Gastrocnemius medialis (tissue), 4 donors: ENCODE measurements around the gene ZC3H12D. TPM values are rescaled to one million over a fixed set of nuclear protein-coding genes. Genes with fewer than 3 reads are reported as not detected.

Experiments used
- ATAC-seq, 2 donors: fragments of 150-250 bp; one replicate each; pipeline ENCODE4 v1.9.1; 2016
- DNase-seq, 2 donors: peaks; one replicate each; pipeline ENCODE4 v3.0.0-alpha.2; 2019
- H3K27ac ChIP-seq, 4 donors: fragments of 200-600 bp; sonication (generic); 1 replicate in 1 of 4; 2 replicates in 3 of 4; pipeline ENCODE4 v1.5.1; 2016 to 2018; ENCODE audit warnings: mild to moderate bottlenecking in 2 of 4, moderate library complexity in 1 of 4
- H3K27me3 ChIP-seq, 3 donors: fragments of 200-600 bp; sonication (generic) in 2 of 3; 1 replicate in 1 of 3; 2 replicates in 2 of 3; pipeline versions ENCODE4 v1.5.1 to v1.6.0; 2016 to 2019; ENCODE audit warnings: mild to moderate bottlenecking in 1 of 3, moderate library complexity in 1 of 3
- H3K36me3 ChIP-seq, 2 donors: fragments of 200-600 bp; sonication (generic) in 1 of 2; one replicate each; pipeline ENCODE4 v1.5.1; 2017 to 2018
- H3K4me1 ChIP-seq, 2 donors: fragments of 200-600 bp; sonication (generic) in 1 of 2; one replicate each; pipeline ENCODE4 v1.5.1; 2016 to 2017; ENCODE audit warnings: mild to moderate bottlenecking in 2 of 2
- H3K4me3 ChIP-seq, 4 donors: fragments of 200-600 bp; sonication (generic) in 3 of 4; 1 replicate in 1 of 4; 2 replicates in 3 of 4; pipeline ENCODE4 v1.5.1; 2016 to 2019; ENCODE audit warnings: mild to moderate bottlenecking in 2 of 4
- H3K9me3 ChIP-seq, 3 donors: fragments of 200-600 bp; sonication (generic) in 2 of 3; 1 replicate in 1 of 3; 2 replicates in 2 of 3; pipeline ENCODE4 v1.5.1; 2016 to 2019
- POLR2A ChIP-seq, 2 donors: fragments of 450-650 bp; IDR thresholded peaks; one replicate each; pipeline ENCODE4 v1.6.1; 2017; ENCODE audit warnings: antibody characterized with exemption in 2 of 2, mild to moderate bottlenecking in 2 of 2, moderate library complexity in 2 of 2
- in situ Hi-C, 4 donors: fragments of 200-750 bp; cut with MboI; loops; one replicate each; pipeline versions ENCODE4 v1.15.0 to v1.8.0; 2017; ENCODE audit warnings: low sequenced_read_pairs in 4 of 4
- intact Hi-C: fragments of 100-400 bp; cut with DNase I; formaldehyde crosslinking; loops from one replicate; pipeline ENCODE4 v1.15.1; 2023; ENCODE audit warnings: low total_unique reads
- total RNA-seq, 4 donors: library from RNA; depleted of rRNA; stranded (reverse); fragments of >200 nt; gene quantifications; one replicate each; pipeline versions ENCODE4 v1.1.0 to v1.2.3, GENCODE V29; 2016
- TF ChIP-seq, protein P1 (sequence below), 5 experiments: fragments of 450-650 bp in 3 of 5; fragments of 200-600 bp in 2 of 5; sonication (generic) in 2 of 5; IDR thresholded peaks in 4 of 5; conservative IDR thresholded peaks in 1 of 5; 1 replicate in 4 of 5; 2 replicates in 1 of 5; pipeline ENCODE4 v1.5.1; 2016 to 2019; ENCODE audit warnings: antibody characterized with exemption in 5 of 5, mild to moderate bottlenecking in 3 of 5, moderate library complexity in 3 of 5

ZC3H12D gene
- total RNA-seq, 4 donors from 2014 or later = 0.03 to 0.36 (median 0.24) TPM; not detected in 1

GRCh38 chr6:149510793-149511512 lies 26.1 kb upstream of the ZC3H12D start:
- no peak for DNase-seq
- Histone ChIP-seq H3K4me1 (no peaks in the 10 kb centered on the region), H3K4me3 (no peak overlapping the region), H3K36me3 (peaks cover 0 to 6% of the 10 kb centered on the region in 2 donors), H3K9me3 (no peaks in the 10 kb centered on the region), H3K27me3 (no peaks in the 10 kb centered on the region), H3K27ac (no peak overlapping the region)
- no peak for ATAC-seq
- in situ Hi-C loops (loop anchor here in 1 of 4 donors (10.0 kb wide), 1 partner anchor 486 kb away; no protein-coding TSS in a partner anchor), intact Hi-C loops (no loop called here)
- TF ChIP-seq, protein P1, sequence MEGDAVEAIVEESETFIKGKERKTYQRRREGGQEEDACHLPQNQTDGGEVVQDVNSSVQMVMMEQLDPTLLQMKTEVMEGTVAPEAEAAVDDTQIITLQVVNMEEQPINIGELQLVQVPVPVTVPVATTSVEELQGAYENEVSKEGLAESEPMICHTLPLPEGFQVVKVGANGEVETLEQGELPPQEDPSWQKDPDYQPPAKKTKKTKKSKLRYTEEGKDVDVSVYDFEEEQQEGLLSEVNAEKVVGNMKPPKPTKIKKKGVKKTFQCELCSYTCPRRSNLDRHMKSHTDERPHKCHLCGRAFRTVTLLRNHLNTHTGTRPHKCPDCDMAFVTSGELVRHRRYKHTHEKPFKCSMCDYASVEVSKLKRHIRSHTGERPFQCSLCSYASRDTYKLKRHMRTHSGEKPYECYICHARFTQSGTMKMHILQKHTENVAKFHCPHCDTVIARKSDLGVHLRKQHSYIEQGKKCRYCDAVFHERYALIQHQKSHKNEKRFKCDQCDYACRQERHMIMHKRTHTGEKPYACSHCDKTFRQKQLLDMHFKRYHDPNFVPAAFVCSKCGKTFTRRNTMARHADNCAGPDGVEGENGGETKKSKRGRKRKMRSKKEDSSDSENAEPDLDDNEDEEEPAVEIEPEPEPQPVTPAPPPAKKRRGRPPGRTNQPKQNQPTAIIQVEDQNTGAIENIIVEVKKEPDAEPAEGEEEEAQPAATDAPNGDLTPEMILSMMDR (IDR thresholded peaks at IDR 0.05 in 4 of 5, conservative IDR thresholded peaks at IDR 0.05 in 1 of 5) = no peak
- no peak for TF ChIP-seq POLR2A (IDR thresholded peaks at IDR 0.05)

DNA sequence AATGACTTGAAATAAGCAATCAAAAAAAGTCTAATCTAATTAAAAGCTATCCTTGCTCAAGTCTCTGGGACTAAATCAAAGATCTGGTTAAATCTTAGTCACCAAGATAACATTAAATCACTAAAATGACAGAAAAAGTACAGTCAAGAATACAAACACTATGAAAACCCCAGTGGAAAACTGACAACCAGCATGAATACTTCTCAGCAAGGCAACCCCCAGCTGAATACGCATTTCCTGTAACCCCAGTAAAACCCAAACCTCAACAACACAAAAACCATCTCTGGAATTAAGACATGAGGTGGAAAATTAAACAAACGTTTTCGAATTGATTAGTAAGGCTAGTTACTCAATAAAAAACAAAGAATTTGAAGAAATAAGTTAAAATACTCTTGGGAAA lies 23.7 kb upstream of the ZC3H12D start:
- intact Hi-C loops = no loop called here
- Histone ChIP-seq H3K27ac (no peak overlapping the region), H3K27me3 (no peaks in the 10 kb centered on the region), H3K4me1 (no peaks in the 10 kb centered on the region), H3K9me3 (no peaks in the 10 kb centered on the region), H3K36me3 (peaks cover 0 to 5% of the 10 kb centered on the region in 2 donors), H3K4me3 (no peak overlapping the region)
- in situ Hi-C loops = no loop called here
- no peak for ATAC-seq
- TF ChIP-seq, protein P1 (IDR thresholded peaks at IDR 0.05 in 4 of 5, conservative IDR thresholded peaks at IDR 0.05 in 1 of 5) = no peak
- no peak for TF ChIP-seq POLR2A (IDR thresholded peaks at IDR 0.05)
- DNase-seq = no peak

DNA sequence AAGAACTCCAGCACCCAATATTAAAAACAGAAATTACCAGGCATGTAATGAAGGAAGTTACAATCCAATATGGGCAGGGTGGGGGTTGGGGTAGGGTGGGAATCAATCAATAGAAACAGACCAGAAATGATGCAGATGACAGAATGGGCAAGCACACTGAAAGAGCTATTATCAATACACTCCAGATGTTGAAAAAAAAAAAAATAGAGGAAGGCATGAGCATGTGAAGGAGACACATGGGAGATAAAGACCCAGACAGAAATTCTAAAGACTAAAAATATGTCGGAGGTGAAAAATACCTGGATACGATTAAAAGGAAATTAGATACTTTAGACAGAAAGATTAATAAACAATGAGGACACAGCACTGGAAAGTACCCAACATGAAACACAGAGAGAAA lies 19.1 kb upstream of the ZC3H12D start:
- ATAC-seq (no peak), DNase-seq (no peak)
- Histone ChIP-seq H3K27ac (no peak overlapping the region), H3K4me1 (peaks cover 0 to 3% of the 10 kb centered on the region in 2 donors), H3K9me3 (no peaks in the 10 kb centered on the region), H3K36me3 (no peaks in the 10 kb centered on the region), H3K27me3 (no peaks in the 10 kb centered on the region), H3K4me3 (no peak overlapping the region)
- in situ Hi-C loops = no loop called here
- intact Hi-C loops = no loop called here
- TF ChIP-seq POLR2A (IDR thresholded peaks at IDR 0.05) = no peak
- TF ChIP-seq, protein P1 (IDR thresholded peaks at IDR 0.05 in 4 of 5, conservative IDR thresholded peaks at IDR 0.05 in 1 of 5) = no peak

DNA sequence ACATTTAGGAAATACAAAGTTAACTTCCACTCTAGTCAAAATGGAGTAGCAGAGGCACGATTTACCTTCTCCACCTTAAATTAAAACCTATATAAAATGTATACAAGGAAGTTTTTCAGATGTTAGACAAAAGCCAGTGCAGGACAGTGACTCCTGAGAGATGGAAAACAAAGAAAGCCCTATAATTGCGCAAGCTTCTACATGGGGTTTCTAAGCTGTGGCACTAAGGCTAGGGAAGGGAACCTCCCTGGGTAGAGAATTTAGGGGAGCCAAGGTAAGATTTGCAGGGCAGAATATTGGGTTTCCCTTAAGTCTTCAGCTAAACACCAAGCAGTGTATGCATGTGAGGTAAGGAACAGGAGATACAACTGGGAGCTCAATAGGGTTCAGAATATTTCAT lies 18.5 kb upstream of the ZC3H12D start:
- intact Hi-C loops (no loop called here), in situ Hi-C loops (no loop called here)
- Histone ChIP-seq H3K4me1 (peaks cover 0 to 9% of the 10 kb centered on the region in 2 donors), H3K27ac (no peak overlapping the region), H3K9me3 (no peaks in the 10 kb centered on the region), H3K27me3 (no peaks in the 10 kb centered on the region), H3K36me3 (no peaks in the 10 kb centered on the region), H3K4me3 (no peak overlapping the region)
- no peak for ATAC-seq
- no peak for DNase-seq
- no peak for TF ChIP-seq POLR2A (IDR thresholded peaks at IDR 0.05)

DNA sequence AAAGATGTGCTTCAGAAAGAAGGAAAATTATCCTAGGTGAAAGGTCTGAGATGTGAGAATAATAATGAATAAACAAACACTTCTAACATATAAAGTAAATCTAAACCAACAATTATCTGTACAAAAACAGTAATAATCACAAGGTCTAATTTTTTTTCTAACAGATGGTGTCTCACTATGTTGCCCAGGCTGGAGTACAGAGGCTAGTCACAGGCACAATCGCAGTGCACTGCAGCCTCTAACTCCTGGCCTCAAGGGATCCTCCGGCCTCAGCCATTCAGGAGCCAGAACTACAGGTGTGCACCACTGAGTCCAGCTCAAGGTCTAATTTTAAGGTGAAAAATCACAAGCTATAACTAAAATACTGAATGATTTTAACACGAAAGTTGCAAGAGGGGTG lies 17.0 kb upstream of the ZC3H12D start:
- no peaks in the 10 kb centered on the region for H3K36me3 ChIP-seq
- H3K4me3 ChIP-seq = no peak overlapping the region
- DNase-seq (no peak), ATAC-seq (no peak)
- in situ Hi-C loops (no loop called here), intact Hi-C loops (no loop called here)
- no peaks in the 10 kb centered on the region for H3K27me3 ChIP-seq
- no peak overlapping the region for H3K27ac ChIP-seq
- no peaks in the 10 kb centered on the region for H3K9me3 ChIP-seq
- H3K4me1 ChIP-seq = peaks cover 0 to 10% of the 10 kb centered on the region in 2 donors
- TF ChIP-seq, protein P1 (IDR thresholded peaks at IDR 0.05 in 4 of 5, conservative IDR thresholded peaks at IDR 0.05 in 1 of 5) = no peak
- TF ChIP-seq POLR2A (IDR thresholded peaks at IDR 0.05) = no peak
